HG03342 (cell line): ENCODE data around the gene GPR75.
"Not testable (repeated sequence)": the region's sequence is repeated elsewhere in the genome, so short reads cannot be mapped to it uniquely, and the experiment has no call there.

ENCODE experiments used
- ATAC-seq: cut with Tn5 transposase; IDR thresholded peaks from one replicate; pipeline ENCODE4 v1.9.1; 2021; ENCODE audit warnings: mild to moderate bottlenecking, moderate library complexity; ENCODE audit not compliant: unreplicated experiment

Gene GPR75

DNA sequence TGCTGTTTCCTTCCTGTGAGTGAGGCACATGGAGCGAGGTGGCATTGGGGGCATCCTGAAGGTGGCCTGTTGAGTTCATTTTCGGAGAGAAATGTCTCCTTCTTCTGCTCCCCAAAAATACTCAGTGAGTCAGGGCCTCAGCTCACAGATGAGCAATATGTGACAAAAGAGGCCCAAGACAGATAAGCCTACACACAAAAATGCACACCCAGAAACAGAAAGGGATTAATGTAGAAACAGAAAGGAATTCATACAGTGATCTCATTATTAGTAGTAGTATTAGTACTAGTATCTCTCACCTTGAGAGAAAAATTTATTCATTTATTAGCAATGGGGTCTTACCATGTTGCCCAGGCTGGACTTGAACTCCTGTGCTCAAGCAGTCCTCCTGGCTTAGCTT lies 5.1 kb downstream of the GPR75 start:
- ATAC-seq: no peak

DNA sequence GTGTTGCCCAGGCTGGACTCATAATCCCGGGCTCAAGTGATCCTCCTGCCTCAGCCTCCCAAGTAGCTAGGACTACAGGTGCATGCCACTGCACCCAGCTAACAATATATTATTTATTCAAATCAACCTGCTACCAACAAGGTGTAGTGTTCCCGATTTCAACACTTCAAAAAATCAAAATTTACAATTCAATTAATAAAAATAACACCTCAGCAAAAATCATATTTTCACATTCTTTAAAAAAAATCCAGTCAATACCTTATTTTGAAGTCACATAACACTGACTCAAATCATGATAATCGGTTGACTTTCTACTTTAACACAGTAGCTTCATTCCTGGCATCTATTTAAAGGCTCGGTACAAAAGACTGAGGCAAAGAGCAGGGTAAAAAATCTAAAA lies 7.2 kb downstream of the GPR75 start:
- ATAC-seq: no peak

DNA sequence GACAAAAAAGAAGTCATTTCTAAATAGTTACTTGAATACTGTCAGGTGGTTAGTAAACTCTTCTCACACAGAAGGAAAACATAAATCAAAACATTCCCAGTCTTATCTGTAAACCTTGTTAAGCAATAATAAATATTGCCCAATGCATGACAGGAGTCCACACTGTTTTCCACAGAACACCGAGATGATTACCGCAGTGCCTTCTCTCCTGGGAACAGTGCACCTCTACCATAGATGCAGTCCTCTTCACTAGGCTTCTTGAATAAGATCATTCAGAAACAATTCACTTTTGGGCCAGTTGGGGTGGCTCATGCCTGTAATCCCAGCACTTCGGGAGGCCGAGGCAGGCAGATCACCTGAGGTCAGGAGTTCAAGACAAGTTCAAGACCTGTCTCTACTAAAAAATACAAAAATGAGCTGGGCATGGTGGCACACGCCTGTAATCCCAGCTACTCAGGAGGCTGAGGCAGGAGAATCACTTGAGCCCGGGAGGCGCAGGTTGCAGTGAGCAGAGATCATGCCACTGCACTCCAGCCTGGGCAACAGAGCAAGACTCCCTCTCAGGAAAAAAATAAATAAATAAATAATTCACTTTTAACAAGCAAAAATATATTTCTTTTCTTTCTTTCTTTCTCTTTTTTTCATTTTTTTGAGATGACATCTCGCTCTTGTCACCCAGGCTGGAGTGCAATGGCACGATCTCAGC lies 8.6 kb downstream of the GPR75 start:
- ATAC-seq: not testable (repeated sequence)

DNA sequence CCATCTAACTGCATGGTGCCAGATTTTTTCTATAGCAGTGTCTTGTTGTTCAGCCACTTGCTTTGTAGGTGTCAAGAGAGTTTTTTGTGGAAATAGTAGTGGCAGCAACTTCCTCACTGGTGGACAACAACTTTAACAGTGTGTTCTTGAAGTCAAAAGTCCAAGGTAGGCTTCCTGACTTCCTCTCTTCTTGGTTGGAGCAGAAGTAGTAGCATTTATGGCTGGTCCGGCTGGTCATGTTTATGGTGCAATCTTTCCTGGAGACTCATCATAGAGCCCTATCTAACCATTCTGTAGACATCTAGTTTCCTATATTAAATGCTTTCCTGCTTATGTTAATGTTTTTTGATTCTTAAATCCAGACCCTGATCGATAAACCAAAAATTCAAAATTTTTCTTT lies 11.7 kb downstream of the GPR75 start:
- no peak for ATAC-seq

DNA sequence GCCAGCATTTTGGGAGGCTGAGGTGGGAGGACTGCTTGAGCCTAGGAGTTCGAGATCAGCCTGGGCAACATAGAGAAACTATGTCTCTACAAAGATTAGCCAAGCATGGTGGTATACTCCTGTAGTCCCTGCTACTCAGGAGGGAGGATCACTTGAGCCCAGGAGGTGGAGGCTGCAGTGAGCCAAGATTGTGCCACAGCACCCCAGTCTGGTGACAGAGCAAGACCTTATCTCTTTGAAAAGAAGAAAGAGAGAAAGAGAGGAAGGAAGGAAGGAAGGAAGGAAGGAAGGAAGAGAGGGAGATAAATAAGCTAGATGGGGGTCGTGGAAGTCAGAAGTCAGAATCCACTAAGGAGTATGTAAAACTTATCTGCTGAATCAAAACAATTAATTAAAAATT lies 16.2 kb downstream of the GPR75 start:
- no peak for ATAC-seq

DNA sequence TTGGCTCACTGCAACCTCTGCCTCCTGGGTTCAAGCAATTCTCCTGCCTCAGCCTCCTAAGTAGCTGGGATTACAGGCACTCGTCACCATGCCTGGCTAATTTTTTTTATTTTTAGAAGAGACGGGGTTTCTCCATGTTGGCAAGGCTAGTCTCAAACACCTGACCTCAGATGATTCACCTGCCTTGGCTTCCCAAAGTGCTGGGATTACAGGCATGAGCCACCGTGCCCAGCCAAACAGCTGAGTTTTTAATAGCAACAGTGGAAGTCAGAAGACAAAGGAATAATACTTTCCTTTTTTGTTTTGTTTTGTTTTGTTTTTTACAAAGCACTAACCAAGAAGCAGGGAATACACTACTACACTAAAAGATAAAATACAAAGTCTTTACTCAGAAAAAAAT lies 16.9 kb downstream of the GPR75 start:
- ATAC-seq: no peak

DNA sequence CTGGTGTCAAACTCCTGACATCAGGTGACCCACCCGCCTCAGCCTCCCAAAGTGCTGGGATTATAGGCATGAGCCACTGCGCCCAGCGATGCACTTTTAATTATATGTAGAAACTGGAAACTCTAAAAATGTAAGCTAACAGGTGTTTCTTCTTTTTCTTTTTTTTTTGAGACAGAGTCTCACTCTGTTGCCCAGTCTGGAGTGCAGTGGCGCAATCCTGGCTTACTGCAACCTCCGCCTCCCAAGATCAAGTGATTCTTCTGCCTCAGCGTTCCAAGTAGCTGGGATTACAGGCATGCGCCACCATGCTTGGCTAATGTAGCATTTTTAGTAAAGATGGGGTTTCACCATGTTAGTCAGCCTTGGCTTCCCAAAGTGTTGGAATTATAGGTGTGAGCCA lies 18.1 kb downstream of the GPR75 start:
- ATAC-seq: not testable (repeated sequence)

DNA sequence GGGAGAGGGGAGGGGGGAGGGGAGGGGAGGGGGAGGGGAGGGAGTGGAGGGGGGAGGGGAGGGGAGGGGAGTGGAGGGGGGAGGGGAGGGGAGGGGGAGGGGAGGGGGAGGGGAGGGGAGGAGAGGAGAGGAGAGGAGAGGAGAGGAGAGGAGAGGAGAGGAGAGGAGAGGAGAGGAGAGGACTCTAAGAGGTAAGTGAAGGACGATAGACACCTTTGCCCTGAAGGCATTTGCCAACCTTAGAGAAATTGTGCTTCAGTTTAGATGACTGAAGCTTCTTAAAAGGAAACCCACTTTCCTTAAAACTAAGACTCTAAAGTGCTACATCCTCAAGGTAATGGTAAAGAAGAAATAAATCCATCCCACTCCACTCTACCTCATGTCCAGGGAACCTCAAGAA lies 19.2 kb downstream of the GPR75 start:
- no peak for ATAC-seq

DNA sequence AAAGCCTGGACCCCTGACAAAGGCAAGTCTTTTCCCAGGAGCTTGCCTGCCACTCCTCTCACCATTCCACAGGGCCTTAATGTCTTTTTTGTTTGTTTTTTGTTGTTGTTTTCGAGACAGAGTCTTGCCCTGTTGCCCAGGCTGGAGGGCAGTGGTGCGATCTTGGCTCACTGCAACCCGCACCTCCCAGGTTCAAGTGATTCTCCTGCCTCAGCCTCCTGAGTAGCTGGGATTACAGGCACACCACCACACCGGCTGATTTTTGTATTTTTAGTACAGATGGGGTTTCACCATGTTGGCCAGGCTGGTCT lies 29.8 kb downstream of the GPR75 start:
- ATAC-seq: not testable (repeated sequence)

DNA sequence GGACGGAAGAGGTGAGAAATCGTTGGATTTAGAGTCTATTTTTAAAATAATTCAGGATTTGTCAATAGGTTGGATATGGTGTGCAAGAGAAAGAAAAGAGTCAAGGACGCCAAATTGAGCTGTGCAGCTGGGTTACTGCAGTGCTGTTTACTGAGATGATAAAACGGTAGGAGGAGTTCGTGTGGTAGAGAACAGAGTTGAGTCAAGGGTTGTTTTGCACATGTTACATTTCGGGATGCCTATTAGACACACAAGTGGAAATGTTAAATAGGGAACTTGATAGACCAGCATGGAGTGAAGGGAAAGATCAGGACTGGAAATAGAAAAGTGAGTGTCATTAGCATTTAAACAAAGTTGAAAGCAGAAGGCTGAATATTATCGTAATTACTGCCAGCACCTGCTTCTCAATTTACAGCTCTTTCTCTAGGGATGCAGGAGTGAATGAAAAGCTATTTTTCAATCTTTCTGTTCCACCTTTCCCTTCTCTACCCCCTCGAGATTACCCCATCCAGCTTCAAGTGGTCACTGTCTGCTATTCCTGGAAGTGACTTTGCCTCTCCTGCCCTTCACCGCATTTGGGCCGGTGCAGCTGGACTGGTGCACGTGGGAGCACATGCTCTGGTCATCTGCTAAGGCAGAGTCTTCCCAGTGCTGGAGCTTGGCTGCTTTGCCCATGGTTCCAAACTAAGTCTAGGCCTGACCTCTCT lies 30.3 kb downstream of the GPR75 start:
- no peak for ATAC-seq

DNA sequence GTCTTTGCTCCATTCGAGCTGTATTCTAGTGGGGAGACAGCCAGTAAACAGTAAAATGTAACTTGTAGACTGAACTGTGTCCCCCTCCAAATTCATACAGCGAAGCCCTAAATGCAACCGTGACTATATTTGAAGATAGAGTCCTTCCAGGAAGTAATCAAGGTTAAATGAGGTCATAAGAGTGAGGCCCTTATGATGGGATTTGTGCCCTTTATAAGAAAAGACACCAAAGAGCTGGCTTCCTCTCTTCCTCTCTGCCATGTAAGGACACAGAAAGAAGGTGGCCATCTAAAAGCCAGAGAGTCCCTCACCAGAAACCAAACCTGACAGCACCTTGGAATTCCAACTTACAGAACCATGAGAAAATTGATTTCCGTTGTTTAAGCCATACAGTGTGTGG lies 31.4 kb downstream of the GPR75 start:
- no peak for ATAC-seq

DNA sequence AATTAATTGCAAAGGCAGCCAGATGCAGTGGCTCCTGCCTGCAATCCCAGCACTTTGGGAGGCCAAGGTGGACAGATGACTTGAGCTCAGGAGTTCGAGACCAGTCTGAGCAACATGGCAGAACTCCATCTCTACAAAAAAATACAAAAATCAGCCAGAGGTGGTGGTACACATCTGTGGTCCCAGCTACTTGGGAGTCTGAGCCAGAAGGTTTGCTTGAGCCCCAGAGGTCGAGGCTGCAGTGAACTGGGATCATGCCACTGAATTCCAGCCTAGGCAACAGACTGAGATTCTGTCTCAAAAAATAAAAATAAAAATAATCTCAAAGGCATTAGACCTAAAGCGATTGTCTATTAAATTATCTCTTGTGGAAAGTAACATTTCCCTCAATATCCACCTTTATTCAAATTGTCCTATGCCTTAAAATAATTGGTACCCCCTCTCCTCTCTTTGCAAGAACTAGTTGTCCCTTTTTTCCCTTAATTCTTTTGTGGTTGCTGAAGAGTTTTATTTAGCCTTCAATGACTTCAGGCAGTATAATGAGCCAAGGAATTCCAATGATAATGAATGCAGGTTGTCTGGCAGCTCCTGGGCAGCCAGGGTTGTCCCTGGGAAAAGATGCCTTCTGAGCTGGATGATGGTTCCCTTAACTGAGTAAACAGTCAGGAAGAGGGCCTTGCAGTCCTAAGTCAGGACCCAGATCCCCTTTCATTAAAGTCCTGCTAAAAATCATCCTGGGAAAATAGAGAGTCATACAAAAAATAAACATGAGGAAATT lies 32.2 kb downstream of the GPR75 start:
- ATAC-seq: no peak

DNA sequence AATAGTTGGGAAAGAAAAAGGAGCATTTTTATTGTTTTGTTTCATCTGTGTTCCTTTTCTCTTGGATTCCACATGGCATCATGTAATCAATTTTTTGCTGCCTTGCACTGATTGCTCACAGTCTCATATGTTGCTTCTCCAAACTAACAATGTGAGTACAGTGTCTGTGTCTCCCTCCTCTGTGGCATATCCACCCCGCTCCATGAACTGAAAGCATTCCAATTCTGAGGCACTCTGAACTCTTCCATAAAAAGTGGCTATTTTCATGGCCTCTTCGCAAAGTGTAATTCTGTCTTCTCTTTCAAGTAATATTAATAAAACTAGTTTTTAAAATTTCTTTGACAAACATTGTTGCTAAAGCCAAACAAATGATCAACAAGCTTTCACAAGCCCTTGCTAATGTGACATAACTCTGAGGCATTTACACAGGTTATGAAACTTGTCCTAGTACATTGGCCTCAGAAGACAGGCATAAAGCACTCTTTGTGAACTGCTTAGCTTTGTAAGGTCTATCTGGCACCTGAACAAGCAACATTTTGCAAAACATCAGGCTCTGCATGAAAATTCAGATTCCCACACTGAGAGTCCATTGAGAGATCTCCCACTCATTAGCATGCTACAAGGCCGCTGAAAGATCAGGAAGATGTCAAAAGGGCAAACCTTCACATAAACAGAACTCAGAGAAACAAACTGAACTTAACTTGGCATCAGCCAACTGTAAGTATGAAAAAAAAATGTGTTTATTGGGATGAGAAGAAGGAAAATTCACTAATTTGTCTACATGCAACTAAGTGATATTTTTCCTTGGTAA lies 33.0 kb downstream of the GPR75 start:
- ATAC-seq: no peak

DNA sequence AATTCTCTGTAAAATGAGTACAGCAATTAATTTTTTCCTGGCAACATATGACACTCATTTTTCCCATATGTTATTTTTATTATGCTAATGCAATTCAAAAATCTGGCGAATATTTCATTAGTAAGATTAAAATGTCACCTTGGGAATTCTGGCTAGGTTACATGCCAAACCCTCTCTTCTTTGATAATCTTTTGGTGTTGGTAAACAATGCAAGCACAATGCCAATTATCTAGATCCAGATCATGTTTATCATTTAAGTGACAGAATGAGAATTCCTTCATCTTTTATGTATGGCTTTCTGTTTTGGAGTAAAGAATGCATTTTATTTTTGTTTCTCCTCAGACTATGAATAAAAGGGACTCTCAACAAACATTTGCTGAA lies 33.7 kb downstream of the GPR75 start:
- no peak for ATAC-seq

DNA sequence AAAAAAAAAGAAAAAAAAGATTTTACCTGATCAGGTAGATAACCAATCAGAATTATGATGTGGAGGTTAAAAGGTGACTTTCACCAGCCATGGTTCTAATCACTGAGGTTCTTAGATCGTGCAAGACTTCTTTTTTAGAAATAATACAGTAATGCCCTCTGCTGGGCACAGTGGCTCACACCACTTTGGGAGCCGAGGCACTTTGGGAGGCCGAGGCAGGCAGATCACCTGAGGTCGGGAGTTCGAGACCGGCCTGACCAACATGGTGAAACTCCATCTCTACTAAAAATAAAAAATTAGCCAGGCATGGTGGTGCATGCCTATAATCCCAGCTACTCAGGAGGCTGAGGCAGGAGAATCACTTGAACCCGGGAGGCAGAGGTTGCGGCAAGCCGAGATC lies 36.1 kb downstream of the GPR75 start:
- ATAC-seq: not testable (repeated sequence)

DNA sequence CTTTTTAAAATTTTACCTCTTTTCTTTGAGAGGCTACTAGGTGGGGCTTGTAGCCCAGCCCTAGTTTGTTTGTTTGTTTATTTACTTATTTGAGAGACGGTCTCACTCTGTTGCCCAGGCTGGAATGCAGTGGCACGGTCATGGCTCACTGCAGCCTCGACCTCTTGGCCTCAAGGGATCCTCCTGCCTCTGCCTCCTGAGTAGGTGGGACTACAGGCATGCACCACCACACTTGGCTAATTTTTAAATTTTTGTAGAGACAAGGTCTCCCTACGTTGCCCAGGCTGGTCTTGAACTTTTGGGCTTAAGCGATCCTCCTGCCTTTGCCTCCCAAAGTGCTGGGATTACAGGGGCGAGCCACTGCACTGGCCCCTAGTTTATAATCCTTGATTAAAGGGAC lies 38.0 kb downstream of the GPR75 start:
- ATAC-seq: no peak

DNA sequence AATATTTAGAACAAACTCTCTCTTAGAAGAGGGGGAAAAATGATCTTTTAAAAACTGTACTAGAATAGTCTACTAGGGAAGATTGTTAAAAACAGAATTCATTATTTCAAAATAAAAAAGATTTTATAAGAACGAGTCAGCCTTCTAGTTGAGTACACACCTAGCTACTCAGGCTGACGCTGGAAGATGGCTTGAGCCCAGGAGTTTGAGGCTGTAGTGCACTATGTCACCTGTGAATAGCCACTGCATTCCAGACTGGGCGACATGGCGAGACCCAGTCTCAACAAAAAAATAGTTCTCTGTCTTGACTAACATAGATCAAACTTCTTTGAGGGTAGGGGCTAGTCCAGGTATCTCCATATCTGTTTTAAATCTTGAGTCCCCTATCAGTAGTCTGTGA lies 39.1 kb downstream of the GPR75 start:
- ATAC-seq: no peak

DNA sequence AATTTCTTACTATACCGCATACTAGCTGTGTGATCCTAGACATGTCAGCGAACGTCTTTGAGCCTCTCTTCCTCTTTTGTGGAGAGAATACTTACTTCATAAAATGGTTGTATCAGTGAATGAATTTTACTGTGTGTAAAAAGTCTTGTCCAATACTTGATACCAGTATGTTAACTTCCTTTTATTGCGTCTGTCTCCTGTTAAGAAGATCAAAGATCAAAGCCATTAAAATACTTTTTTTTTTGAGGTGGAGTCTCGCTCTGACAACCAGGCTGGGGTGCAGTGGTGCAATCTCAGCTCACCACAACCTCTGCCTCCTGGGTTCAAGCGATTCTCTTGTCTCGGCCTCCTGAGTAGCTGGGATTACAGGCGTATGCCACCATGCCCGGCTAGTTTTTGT lies 39.7 kb downstream of the GPR75 start:
- no peak for ATAC-seq

DNA sequence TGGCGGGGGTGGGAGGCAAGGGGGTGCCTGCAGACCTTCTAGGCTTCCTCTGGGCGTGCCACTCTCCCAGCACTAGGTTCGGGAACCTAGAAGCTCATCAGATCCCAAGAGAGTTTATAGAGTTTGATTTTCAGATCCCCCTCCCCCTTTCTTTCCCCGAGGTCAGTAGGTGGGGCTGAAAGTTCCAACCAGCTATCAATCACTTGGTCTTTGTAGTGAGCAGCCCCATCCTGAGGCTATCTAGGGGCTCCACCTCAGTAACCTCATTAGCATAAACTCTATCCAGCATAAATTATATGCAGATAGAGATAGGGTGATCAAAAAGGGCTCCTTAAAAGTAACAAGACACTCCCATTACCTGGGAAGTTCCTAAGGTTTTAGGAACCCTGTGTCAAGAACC lies 40.1 kb downstream of the GPR75 start:
- ATAC-seq: no peak

DNA sequence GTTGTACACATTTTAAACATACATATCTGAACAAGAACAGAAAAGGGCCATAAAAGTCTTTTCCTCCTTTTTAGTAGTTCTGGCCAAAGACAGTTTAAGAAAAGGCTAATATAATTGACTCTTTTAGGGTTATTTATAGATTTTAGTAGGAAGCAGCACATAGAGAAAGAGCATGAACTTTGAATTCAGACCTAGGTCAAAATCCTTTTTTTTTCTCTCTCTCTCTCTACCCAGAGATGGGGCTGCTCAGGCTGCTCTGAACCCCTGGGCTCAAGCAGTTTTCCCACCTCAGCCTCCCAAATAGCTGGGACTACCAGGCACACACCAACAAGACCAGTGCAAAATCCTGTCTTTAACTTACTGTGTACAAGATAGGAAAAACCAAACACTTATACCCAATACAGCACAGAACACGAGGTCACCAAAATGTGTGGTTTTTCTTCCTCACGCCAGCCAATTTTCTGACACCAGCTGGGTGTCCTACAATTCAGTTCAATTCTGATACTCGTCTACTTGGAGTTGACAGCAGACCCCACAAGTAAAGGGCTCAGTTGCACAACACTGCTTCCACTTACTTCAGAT lies 40.8 kb downstream of the GPR75 start:
- ATAC-seq: no peak

DNA sequence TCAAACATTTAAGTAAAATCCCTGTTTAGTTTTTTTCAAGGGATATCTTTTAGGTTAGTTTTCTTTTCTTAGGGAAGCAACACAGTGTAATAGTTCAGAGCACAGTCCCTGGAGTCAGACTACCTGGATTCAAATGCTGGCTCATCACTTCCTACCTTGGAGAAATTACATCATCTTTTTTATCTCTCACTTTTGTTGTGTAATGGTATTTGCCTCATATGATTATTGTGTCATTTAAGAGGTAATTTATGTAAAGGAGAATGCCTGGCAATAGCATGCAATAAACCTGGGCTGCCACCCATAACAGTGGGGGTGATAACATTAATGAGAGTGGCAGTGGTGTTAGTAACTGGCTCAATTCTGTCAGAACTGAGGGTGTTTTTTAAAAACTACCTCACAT lies 46.6 kb downstream of the GPR75 start:
- ATAC-seq: no peak
